NCI-H146 treated with DMSO at 0.1 percent for 48 hours (cell line): ENCODE measurements around the gene SLC26A4.
"Not testable (repeated sequence)": the region's sequence is repeated elsewhere in the genome, so short reads cannot be mapped to it uniquely, and the experiment has no call there.

ENCODE experiments used
- DNase-seq: peaks from one replicate; lab custom pipeline; 2025; ENCODE audit not compliant: unreplicated experiment; lab: John Stamatoyannopoulos, UW

SLC26A4 gene

GRCh38 chr7:107660381-107661080 lies at the start of gene SLC26A4:
Gene SLC26A4, plus strand, starts transcription at chr7:107660828. Its CDS starts 814 bp downstream, at chr7:107661642.
- no peak for DNase-seq

GRCh38 chr7:107613439-107613838 lies 47.2 kb upstream of the SLC26A4 start:
- DNase-seq = no peak

GRCh38 chr7:107613948-107614347 lies 46.7 kb upstream of the SLC26A4 start:
- no peak for DNase-seq

- no peak for DNase-seq
These were observed 46.2 kb upstream of the SLC26A4 start for GRCh38 chr7:107614425-107614824.

- DNase-seq = no peak
These were observed 44.5 kb upstream of the SLC26A4 start for GRCh38 chr7:107615910-107616680.

GRCh38 chr7:107622429-107622828 lies 38.2 kb upstream of the SLC26A4 start:
- no peak for DNase-seq

- DNase-seq = no peak
These were observed 37.7 kb upstream of the SLC26A4 start for GRCh38 chr7:107622894-107623293.

GRCh38 chr7:107627002-107627401 lies 33.6 kb upstream of the SLC26A4 start:
- no peak for DNase-seq

GRCh38 chr7:107628461-107629064 lies 32.1 kb upstream of the SLC26A4 start:
- no peak for DNase-seq

- no peak for DNase-seq
These were observed 30.3 kb upstream of the SLC26A4 start for GRCh38 chr7:107630342-107630741.

- no peak for DNase-seq
These were observed 28.8 kb upstream of the SLC26A4 start for GRCh38 chr7:107631588-107632491.

- DNase-seq = no peak
These were observed 28.1 kb upstream of the SLC26A4 start for GRCh38 chr7:107632492-107632865.

- no peak for DNase-seq
These were observed 22.0 kb upstream of the SLC26A4 start for GRCh38 chr7:107638594-107638993.

- DNase-seq = not testable (repeated sequence)
These were observed 21.6 kb upstream of the SLC26A4 start for GRCh38 chr7:107639070-107639469.

GRCh38 chr7:107641676-107642075 lies 19.0 kb upstream of the SLC26A4 start:
- DNase-seq = no peak

GRCh38 chr7:107642501-107642900 lies 18.1 kb upstream of the SLC26A4 start:
- no peak for DNase-seq

- DNase-seq = no peak
These were observed 17.2 kb upstream of the SLC26A4 start for GRCh38 chr7:107643407-107643806.

- DNase-seq = no peak
These were observed 16.7 kb upstream of the SLC26A4 start for GRCh38 chr7:107643938-107644308.

- no peak for DNase-seq
These were observed 16.2 kb upstream of the SLC26A4 start for GRCh38 chr7:107644309-107644974.

GRCh38 chr7:107652642-107653041 lies 8.0 kb upstream of the SLC26A4 start:
- DNase-seq = no peak

- no peak for DNase-seq
These were observed 2.2 kb upstream of the SLC26A4 start for GRCh38 chr7:107658467-107658866.
